OCI-LY7 (cell line): Measurements from ENCODE around the gene DSCAM.

Source experiments
- CTCF ChIP-seq: fragments of 200-600 bp; sonication (generic); conservative IDR thresholded peaks from 2 replicates; pipeline ENCODE4 v1.5.1; 2014; ENCODE audit warnings: mild to moderate bottlenecking, antibody characterized with exemption, low read length, moderate library complexity, mixed read lengths
- EZH2phosphoT487 ChIP-seq: fragments of 200-600 bp; sonication (generic); IDR thresholded peaks from 2 replicates; pipeline ENCODE4 v1.6.1; 2018; ENCODE audit warnings: low read depth, borderline replicate concordance, mild to moderate bottlenecking, mixed run types, antibody characterized with exemption, low read length, moderate library complexity, mixed read lengths

DNA sequence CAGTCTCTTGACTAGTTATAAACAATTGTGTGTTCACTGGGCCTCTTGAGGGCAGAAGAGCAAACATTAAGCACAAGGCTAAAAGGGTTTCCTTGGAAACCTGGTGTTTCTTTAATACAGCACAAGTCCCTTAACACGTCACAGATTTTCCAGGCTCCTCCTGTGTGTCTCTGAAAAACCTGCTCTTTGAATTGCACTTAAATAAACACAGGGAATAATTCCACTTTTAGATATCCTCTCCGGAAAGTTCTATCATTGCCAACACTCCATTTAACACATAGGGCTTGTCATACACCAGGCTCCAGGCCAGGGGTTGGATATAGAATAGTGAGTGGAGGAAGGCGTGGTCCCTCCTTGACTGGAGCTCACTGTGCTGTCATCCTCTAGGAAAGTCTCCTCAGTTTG lies 442.6 kb downstream of the DSCAM start:
- no peak for TF ChIP-seq CTCF
- no peak for TF ChIP-seq EZH2phosphoT487
